AG04449 (cell line): Measurements from ENCODE around the gene NEURL1B.
A peak's percentile ranks its signal among the peaks of the same experiment; 100 is the strongest.

Experiments
- CTCF ChIA-PET: fragments of 350-600 bp; formaldehyde crosslinking; extraction: SDS; loops from one replicate; lab custom pipeline; 2021; ENCODE audit warnings: antibody characterized with exemption; lab: Yijun Ruan, JAX
- POLR2A ChIA-PET: fragments of 400-600, 350-600 bp; formaldehyde crosslinking; extraction: SDS; loops from one replicate; lab custom pipeline; 2020; ENCODE audit warnings: antibody characterized with exemption, inconsistent platforms; lab: Yijun Ruan, JAX
- DNase-seq: peaks from one replicate; pipeline ENCODE4 v3.0.0-alpha.2; 2010; ENCODE audit warnings: low read depth, low spot score
- H3K4me3 ChIP-seq: 2 replicates; pipeline ENCODE4 v1.5.1; 2011; ENCODE audit warnings: low read depth, mild to moderate bottlenecking, control low read depth, low read length
- CTCF ChIP-seq: IDR thresholded peaks from one replicate; pipeline ENCODE4 v1.5.1; 2011; ENCODE audit warnings: mild to moderate bottlenecking, moderate library complexity, low read length, control low read depth, inconsistent platforms; ENCODE audit not compliant: insufficient read depth; ENCODE audit errors: missing control alignments

NEURL1B gene

GRCh38 chr5:172640822-172641358 lies at the start of gene NEURL1B:
NEURL1B (plus strand) TSS chr5:172641263; CDS start chr5:172641407, 144 bp downstream.
- CTCF ChIA-PET: no interaction called here
- POLR2A ChIA-PET: no interaction called here
- TF ChIP-seq CTCF: no peak
- no peak for DNase-seq
- peak within 1 kb of the TSS; percentile 67 for H3K4me3 ChIP-seq

GRCh38 chr5:172591636-172592035 lies 49.4 kb upstream of the NEURL1B start:
- TF ChIP-seq CTCF: no peak
- POLR2A ChIA-PET: no interaction called here
- DNase-seq: no peak
- H3K4me3 ChIP-seq: no peak overlapping the region
- CTCF ChIA-PET: no interaction called here

GRCh38 chr5:172592881-172593280 lies 48.2 kb upstream of the NEURL1B start:
- no peak for TF ChIP-seq CTCF
- POLR2A ChIA-PET: no interaction called here
- CTCF ChIA-PET: no interaction called here
- no peak overlapping the region for H3K4me3 ChIP-seq
- DNase-seq: no peak

- CTCF ChIA-PET: no interaction called here
- no peak for TF ChIP-seq CTCF
- POLR2A ChIA-PET: no interaction called here
- DNase-seq: no peak
- H3K4me3 ChIP-seq: no peak overlapping the region
These were observed 47.8 kb upstream of the NEURL1B start for GRCh38 chr5:172593306-172593705.

GRCh38 chr5:172593721-172594235 lies 47.3 kb upstream of the NEURL1B start:
- TF ChIP-seq CTCF: no peak
- ChIA-PET POLR2A (no interaction called here), CTCF (no interaction called here)
- no peak for DNase-seq
- H3K4me3 ChIP-seq: no peak overlapping the region

- no peak for TF ChIP-seq CTCF
- no peak overlapping the region for H3K4me3 ChIP-seq
- POLR2A ChIA-PET: no interaction called here
- CTCF ChIA-PET: no interaction called here
- DNase-seq: no peak
These were observed 46.6 kb upstream of the NEURL1B start for GRCh38 chr5:172594431-172594830.
